ENCODE data around the gene SLC12A2.

Gene SLC12A2

GRCh38 chr5:128216860-128217531 lies 133.4 kb downstream of the SLC12A2 start:
- DNase-seq = peak; percentile 51
- in situ Hi-C loops (cut with HindIII; ENCODE audit: low pct_ligation_motif_present, low sequenced_read_pairs) = loop anchor here (25.0 kb wide), 1 partner anchor 620 kb away; no protein-coding TSS in a partner anchor
- H3K4me3 ChIP-seq (ENCODE audit: low read depth, low read length) = no peak overlapping the region
- TF ChIP-seq CTCF (IDR thresholded peaks at IDR 0.05; ENCODE audit: low read depth, low read length, missing control alignments) = no peak
- no peaks in the 10 kb centered on the region for H3K27me3 ChIP-seq (replicated peaks)
- H3K36me3 ChIP-seq (replicated peaks) = no peaks in the 10 kb centered on the region
- H3K27ac ChIP-seq = no peak overlapping the region

GRCh38 chr5:128220841-128221240 lies 137.3 kb downstream of the SLC12A2 start:
- DNase-seq = no peak
- Histone ChIP-seq H3K27me3 (replicated peaks) (no peaks in the 10 kb centered on the region), H3K4me3 (ENCODE audit: low read depth, low read length) (no peak overlapping the region), H3K36me3 (replicated peaks) (no peaks in the 10 kb centered on the region), H3K27ac (no peak overlapping the region)
- TF ChIP-seq CTCF (IDR thresholded peaks at IDR 0.05; ENCODE audit: low read depth, low read length, missing control alignments) = no peak
- in situ Hi-C loops (cut with HindIII; ENCODE audit: low pct_ligation_motif_present, low sequenced_read_pairs) = loop anchor here (25.0 kb wide), 1 partner anchor 616 kb away; no protein-coding TSS in a partner anchor

DNA sequence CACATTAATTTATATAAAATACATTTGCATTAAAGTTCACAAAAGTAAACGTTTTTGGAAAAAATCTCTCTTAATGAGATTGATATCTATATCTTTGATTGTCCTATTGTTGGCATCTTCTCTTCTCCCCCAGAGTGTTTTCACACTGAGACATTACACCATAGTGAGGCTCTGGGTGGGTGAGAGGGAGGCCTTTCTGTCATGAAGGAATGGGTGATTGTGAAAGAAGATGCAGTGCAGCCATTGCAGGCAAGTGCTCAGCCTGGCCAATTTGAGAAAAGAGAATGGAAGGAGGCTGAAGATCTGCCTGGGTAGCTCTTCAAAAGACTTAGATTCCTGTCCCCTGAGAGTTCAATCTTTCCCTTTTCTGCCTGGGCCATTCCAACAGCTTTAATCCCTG lies 140.8 kb downstream of the SLC12A2 start:
- H3K27me3 ChIP-seq (replicated peaks) = no peaks in the 10 kb centered on the region
- H3K4me3 ChIP-seq (ENCODE audit: low read depth, low read length) = no peak overlapping the region
- no peak overlapping the region for H3K27ac ChIP-seq
- no peaks in the 10 kb centered on the region for H3K36me3 ChIP-seq (replicated peaks)
- DNase-seq = no peak
- in situ Hi-C loops (cut with HindIII; ENCODE audit: low pct_ligation_motif_present, low sequenced_read_pairs) = loop anchor here (25.0 kb wide), 1 partner anchor 613 kb away; no protein-coding TSS in a partner anchor
- TF ChIP-seq CTCF (IDR thresholded peaks at IDR 0.05; ENCODE audit: low read depth, low read length, missing control alignments) = no peak

DNA sequence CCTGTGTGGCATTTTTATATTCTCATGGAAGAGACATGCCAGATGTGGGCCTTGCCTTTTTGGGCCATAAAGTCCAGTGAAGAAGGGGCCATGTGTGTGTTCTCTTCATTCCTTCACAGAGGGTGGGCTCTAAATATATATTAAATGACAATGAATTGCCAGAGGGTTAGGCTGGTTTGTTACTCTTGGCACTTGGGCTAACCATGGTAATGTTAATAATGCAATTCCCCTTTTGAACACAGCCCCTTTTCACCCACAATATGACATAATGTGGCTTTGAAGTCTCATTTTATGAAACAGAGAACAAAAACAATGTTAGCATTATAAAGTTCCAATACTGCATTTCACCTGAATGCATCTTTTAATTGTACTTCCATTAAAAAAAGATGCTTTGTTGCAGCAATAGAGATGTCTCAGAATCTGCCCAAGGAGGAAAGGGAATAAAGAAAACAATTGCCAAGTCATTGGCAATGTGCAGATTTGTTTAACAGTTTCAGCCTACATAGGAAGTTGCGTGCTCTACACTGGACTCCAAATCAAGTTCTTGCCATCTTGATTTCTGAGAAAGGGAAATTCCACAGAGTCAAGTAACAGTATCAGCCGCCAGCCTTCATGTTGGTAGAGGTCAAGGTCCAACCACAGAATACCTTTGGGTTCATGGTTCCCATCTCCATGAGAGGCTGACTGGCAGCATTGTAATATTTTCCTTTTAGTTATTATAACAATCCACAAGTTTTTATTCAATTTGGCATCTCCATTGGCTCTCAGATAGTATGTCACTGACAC lies 141.9 kb downstream of the SLC12A2 start:
- H3K4me3 ChIP-seq (ENCODE audit: low read depth, low read length) = no peak overlapping the region
- no peak for DNase-seq
- no peaks in the 10 kb centered on the region for H3K36me3 ChIP-seq (replicated peaks)
- no peaks in the 10 kb centered on the region for H3K27me3 ChIP-seq (replicated peaks)
- no peak for TF ChIP-seq CTCF (IDR thresholded peaks at IDR 0.05; ENCODE audit: low read depth, low read length, missing control alignments)
- no peak overlapping the region for H3K27ac ChIP-seq
- in situ Hi-C loops (cut with HindIII; ENCODE audit: low pct_ligation_motif_present, low sequenced_read_pairs) = loop anchor here (25.0 kb wide), 1 partner anchor 262 kb away; no protein-coding TSS in a partner anchor

DNA sequence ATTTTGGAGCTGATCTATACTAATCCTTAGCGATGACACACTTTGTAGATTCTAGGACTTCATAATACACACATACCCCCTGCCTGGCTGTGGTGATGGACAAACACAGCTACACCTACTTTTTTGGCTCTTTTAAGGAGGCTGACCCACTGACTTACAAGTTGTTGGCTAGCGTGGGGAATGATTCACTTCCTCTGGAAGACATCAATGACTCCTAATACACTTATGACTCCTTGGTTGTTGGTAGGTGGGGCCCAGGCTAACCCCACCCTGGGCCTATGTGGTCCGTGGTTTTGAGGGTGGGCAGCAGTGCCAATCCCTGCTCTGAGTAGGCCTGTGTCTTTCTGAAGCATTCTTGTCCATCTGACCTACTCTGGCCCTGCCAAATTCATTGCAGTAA lies 144.4 kb downstream of the SLC12A2 start:
- DNase-seq = peak; percentile 91
- H3K4me3 ChIP-seq (ENCODE audit: low read depth, low read length) = no peak overlapping the region
- peak overlapping the region; percentile 51 for H3K27ac ChIP-seq
- no peak for TF ChIP-seq CTCF (IDR thresholded peaks at IDR 0.05; ENCODE audit: low read depth, low read length, missing control alignments)
- H3K27me3 ChIP-seq (replicated peaks) = no peaks in the 10 kb centered on the region
- no peaks in the 10 kb centered on the region for H3K36me3 ChIP-seq (replicated peaks)
- in situ Hi-C loops (cut with HindIII; ENCODE audit: low pct_ligation_motif_present, low sequenced_read_pairs) = loop anchor here (25.0 kb wide), 1 partner anchor 259 kb away; no protein-coding TSS in a partner anchor
